Small intestine (tissue), 7 donors: Measurements from ENCODE around the gene SGO2. TPM values are rescaled to one million over a fixed set of nuclear protein-coding genes. Genes with fewer than 3 reads are reported as not detected.
"Not testable (repeated sequence)": the region's sequence is repeated elsewhere in the genome, so short reads cannot be mapped to it uniquely, and the experiment has no call there.

ENCODE experiments used
- DNase-seq, 2 donors: peaks; one replicate each; pipeline versions ENCODE4 v3.0.0 to v3.0.0-alpha.2; 2013
- FAIRE-seq: peaks from 2 replicates; lab custom pipeline; 2012; peaks lifted over from hg19 to GRCh38; lab: Jason Lieb, UNC
- H3K27ac ChIP-seq, 3 donors: one replicate each; pipeline ENCODE4 v1.5.1; 2013; ENCODE audit warnings: low read length in 2 of 3, mild to moderate bottlenecking in 2 of 3, control low read depth in 1 of 3, inconsistent platforms in 1 of 3, low read depth in 1 of 3, moderate library complexity in 1 of 3
- H3K27me3 ChIP-seq, 3 donors: one replicate each; pipeline ENCODE4 v1.6.1; 2013; ENCODE audit warnings: low read length in 3 of 3, inconsistent platforms in 1 of 3; ENCODE audit not compliant: control insufficient read depth in 3 of 3, insufficient read depth in 3 of 3
- H3K36me3 ChIP-seq, 3 donors: one replicate each; pipeline ENCODE4 v1.6.1; 2013; ENCODE audit warnings: low read length in 3 of 3, inconsistent platforms in 1 of 3, low read depth in 1 of 3, mild to moderate bottlenecking in 1 of 3, moderate library complexity in 1 of 3; ENCODE audit not compliant: control insufficient read depth in 3 of 3, insufficient read depth in 2 of 3
- H3K4me1 ChIP-seq, 3 donors: one replicate each; pipeline ENCODE4 v1.6.1; 2013; ENCODE audit warnings: low read length in 2 of 3, inconsistent platforms in 1 of 3, low read depth in 1 of 3, mild to moderate bottlenecking in 1 of 3, moderate library complexity in 1 of 3; ENCODE audit not compliant: control insufficient read depth in 3 of 3, insufficient read depth in 2 of 3
- H3K4me3 ChIP-seq, 3 donors: one replicate each; pipeline ENCODE4 v1.5.1; 2013; ENCODE audit warnings: low read length in 3 of 3, control low read depth in 1 of 3, inconsistent platforms in 1 of 3, low read depth in 1 of 3, mild to moderate bottlenecking in 1 of 3, moderate library complexity in 1 of 3
- H3K9me3 ChIP-seq, 2 donors: one replicate each; pipeline ENCODE4 v1.6.1; 2013; ENCODE audit warnings: low read depth in 1 of 2, low read length in 1 of 2; ENCODE audit not compliant: control insufficient read depth in 2 of 2, insufficient read depth in 1 of 2
- WGBS, 3 donors: extraction: QIAGEN DNeasy Blood & Tissue Kit; methylation state at CpG; one replicate each; pipeline ENCODE4 v1.1.7; 2013; 5-methylcytosine and 5-hydroxymethylcytosine counted together
- polyA plus RNA-seq, 4 donors: library from polyadenylated mRNA; stranded (reverse) in 3 of 4; unstranded in 1 of 4; fragments of 200-250 nt in 3 of 4; fragments of 120-200 nt in 1 of 4; gene quantifications; one replicate each; pipeline versions ENCODE4 v1.2.1 to v1.2.3, GENCODE V29; 2013
- donor health status: healthy with polysubstance abuse.
- donor health status: control.
- donor health status: control.
- donor health status: Bipolar disorder and iron deficiency.
- donor health status: healthy.

The SGO2 gene
- polyA plus RNA-seq, 4 donors, result 0.27 to 6.4 (median 3.2) TPM

DNA sequence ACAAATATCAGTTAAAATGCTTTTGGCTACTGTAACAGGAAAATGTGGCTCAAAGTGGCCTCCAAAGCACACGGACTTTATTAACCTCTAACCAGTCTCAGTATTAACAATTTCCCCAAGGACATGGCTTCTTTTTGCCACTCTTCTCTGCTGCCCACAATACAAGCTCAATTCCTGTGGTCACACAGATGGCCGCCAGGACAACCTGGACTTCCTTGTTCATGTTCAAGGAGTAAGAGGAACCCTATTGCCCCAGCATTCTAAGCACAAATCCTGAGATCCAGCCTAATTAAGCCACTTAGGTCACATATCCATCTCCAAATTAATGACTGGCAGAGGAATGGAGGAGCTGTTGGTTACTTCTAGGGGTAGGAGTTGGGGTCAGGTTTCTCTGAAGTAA is 98.0 kb downstream of the SGO2 start:
- DNase-seq, result no peak
- Histone ChIP-seq H3K4me3 (no peak overlapping the region), H3K36me3 (no peaks in the 10 kb centered on the region), H3K27ac (no peak overlapping the region), H3K27me3 (no peaks in the 10 kb centered on the region), H3K4me1 (peaks cover 0 to 5% (median 0%) of the 10 kb centered on the region in 3 donors), H3K9me3 (no peaks in the 10 kb centered on the region)
- WGBS, 3 donors, result 79 to 94% (median 80%) methylated on average over 2 of the region's 2 CpGs
- FAIRE-seq, result no peak

DNA sequence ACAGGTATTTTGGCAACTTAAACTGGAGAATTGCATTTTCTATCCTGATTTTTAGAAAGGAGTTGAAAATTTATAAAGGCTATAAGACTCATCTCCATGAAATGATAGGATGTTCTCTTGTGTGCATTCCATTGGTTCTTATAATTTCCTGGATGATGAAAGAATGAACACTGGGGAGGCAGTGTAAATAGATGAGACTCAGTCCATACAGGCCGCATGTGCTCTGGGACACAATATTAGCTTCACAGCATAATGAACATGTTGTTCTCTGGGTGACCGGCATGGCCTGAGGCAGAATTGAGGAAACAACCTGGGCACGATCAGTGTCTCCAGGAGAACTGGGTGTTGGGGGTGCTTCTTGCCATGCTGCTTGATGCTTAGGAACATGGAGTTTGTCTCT is 98.7 kb downstream of the SGO2 start:
- FAIRE-seq (no peak), DNase-seq (no peak)
- H3K27ac ChIP-seq, result no peak overlapping the region
- WGBS, 3 donors, result 94 to 95% (median 95%) methylated on average over 3 of the region's 3 CpGs
- H3K9me3 ChIP-seq, result no peaks in the 10 kb centered on the region
- no peaks in the 10 kb centered on the region for H3K36me3 ChIP-seq
- H3K4me3 ChIP-seq, result no peak overlapping the region
- H3K27me3 ChIP-seq, result no peaks in the 10 kb centered on the region
- peaks cover 0 to 5% (median 0%) of the 10 kb centered on the region in 3 donors for H3K4me1 ChIP-seq

DNA sequence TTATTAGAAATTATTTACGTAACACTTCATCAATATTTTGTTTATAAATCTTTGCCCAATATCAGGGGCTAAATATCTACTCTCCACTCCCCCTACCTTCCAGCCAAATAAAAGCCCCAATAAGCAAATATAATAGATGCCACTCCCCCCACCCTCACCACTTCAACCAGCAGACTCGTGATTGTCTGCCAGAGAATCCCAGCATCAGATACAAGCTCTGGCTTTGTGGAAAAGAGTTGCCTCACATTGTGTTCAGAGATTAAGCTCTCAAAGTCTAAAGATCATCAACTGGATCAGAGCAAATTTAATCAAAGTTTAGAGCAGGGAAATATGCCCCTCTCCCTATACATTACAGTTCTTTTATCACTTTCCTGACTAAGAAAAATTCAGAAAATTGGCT is 99.3 kb downstream of the SGO2 start:
- no peak for FAIRE-seq

DNA sequence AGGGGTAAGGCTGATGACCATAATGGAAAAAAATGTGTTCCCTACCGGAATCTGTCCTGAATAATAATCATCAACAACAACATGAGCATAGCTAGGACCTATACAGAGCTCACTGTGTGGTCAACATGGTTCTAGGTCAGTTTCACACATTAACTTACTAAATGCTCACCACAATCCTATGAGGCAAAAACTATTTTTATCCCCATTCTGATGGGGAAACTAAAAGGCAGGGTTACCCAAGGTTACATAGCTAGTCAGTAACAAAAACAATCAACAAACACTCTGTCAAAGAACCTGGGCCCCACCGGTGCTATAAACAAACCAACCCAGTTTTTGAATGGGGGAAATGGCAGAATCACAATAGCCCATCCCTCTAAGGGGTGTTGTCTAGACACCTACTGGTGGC is 100.0 kb downstream of the SGO2 start:
- 72 to 74% (median 72%) methylated on average over 2 of the region's 2 CpGs for WGBS, 3 donors
- FAIRE-seq (no peak), DNase-seq (no peak)
- Histone ChIP-seq H3K9me3 (no peaks in the 10 kb centered on the region), H3K27me3 (no peaks in the 10 kb centered on the region), H3K27ac (no peak overlapping the region), H3K36me3 (no peaks in the 10 kb centered on the region), H3K4me3 (no peak overlapping the region), H3K4me1 (peaks cover 0 to 5% (median 0%) of the 10 kb centered on the region in 3 donors)

More for the DNA sequence above, 99.3 kb downstream of the SGO2 start:
- peaks cover 0 to 5% (median 0%) of the 10 kb centered on the region in 3 donors for H3K4me1 ChIP-seq
- 52 to 73% (median 60%) methylated on average over 2 of the region's 2 CpGs for WGBS, 3 donors
- no peak overlapping the region for H3K27ac ChIP-seq
- peak in 1 of 2 donors; percentile 32 for DNase-seq
- no peak overlapping the region for H3K4me3 ChIP-seq
- H3K9me3 ChIP-seq, result no peaks in the 10 kb centered on the region
- no peaks in the 10 kb centered on the region for H3K36me3 ChIP-seq
- H3K27me3 ChIP-seq, result no peaks in the 10 kb centered on the region

DNA sequence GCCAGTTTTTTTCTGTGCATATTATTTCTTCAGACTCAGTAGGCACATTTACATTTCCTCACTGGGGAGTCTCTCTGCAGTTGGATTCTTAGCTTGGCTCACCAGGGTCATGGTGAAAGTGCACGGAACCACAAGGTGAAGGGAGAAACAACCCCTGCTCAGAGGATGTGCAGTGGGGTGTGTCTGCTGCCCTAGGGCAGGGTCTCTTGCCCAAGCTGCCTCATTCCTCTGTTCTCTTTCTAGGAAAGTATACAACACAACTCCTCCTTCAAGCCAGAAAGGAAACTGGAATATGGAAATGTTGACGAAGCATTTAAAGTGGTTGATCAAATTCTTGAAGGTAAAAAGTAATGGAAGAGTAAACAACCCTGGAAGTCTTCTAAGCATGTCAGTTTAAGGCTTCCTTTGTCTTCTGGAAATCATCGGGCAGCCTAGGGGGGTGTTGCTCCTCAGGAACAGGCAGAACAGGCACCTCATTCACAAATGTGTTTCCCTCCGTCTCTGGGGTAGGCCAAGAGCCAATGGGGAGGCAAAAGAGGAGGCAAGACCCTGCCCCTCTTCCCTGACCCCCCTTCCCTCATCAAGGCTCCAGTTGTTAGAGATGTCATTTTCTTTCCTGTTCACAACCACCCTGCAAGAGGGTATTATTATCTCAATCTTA is 101.2 kb downstream of the SGO2 start:
- FAIRE-seq (no peak), DNase-seq (no peak)
- Histone ChIP-seq H3K4me3 (no peak overlapping the region), H3K36me3 (no peaks in the 10 kb centered on the region), H3K9me3 (no peaks in the 10 kb centered on the region), H3K27me3 (no peaks in the 10 kb centered on the region), H3K27ac (no peak overlapping the region), H3K4me1 (peaks cover 0 to 5% (median 0%) of the 10 kb centered on the region in 3 donors)
- WGBS, 3 donors, result 63 to 86% (median 73%) methylated on average over 4 of the region's 4 CpGs

DNA sequence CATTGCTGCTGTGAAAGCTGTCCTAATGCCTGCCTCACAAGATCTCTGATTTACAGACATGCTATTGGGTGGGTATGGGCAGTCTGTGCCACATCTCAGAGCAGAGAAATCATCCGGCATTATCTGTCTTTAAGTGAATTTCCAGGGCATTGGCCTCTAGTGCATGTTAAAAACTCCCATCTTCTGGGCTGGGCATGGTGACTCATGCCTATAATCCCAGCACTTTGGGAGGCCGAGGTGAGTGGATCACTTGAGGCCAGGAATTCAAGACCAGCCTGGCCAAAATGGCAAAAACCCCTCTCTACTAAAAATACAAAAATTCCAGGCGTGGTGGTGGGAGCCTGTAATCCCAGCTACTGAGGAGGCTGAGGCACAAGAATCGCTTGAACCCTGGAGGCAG is 102.5 kb downstream of the SGO2 start:
- not testable (repeated sequence) for H3K27ac ChIP-seq, H3K4me1 ChIP-seq, H3K4me3 ChIP-seq, FAIRE-seq, DNase-seq, H3K9me3 ChIP-seq, H3K27me3 ChIP-seq, H3K36me3 ChIP-seq
- WGBS, 3 donors, result 76 to 84% (median 81%) methylated on average over 4 of the region's 4 CpGs

DNA sequence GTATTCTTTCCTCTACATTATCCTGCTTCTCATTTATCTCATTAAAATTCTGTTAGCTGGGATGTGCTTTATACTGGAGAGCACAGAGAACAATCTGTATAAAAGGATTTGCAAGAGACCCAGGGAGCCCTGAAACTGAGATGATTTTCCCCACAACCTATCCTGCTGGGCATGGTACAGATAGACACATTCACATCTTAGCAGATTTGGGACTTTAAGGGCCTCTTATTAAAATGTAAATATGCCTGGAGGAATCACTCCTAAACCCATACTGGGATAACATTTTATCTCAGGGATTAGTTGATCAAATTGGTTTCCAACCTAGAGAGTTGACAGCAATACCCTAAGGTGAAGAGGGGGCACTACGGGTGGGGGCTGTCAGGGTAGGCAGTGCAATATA is 105.3 kb downstream of the SGO2 start:
- WGBS, 3 donors, result 73 to 89% (median 77%) methylated on average over 1 of the region's 1 CpG
- H3K36me3 ChIP-seq, result no peaks in the 10 kb centered on the region
- no peak overlapping the region for H3K27ac ChIP-seq
- DNase-seq (no peak), FAIRE-seq (no peak)
- H3K4me3 ChIP-seq, result no peak overlapping the region
- no peaks in the 10 kb centered on the region for H3K9me3 ChIP-seq
- no peaks in the 10 kb centered on the region for H3K4me1 ChIP-seq
- no peaks in the 10 kb centered on the region for H3K27me3 ChIP-seq
